Left kidney (tissue), 2 donors: Measurements from ENCODE around the gene MOCS2. TPM values are rescaled to one million over a fixed set of nuclear protein-coding genes. Genes with fewer than 3 reads are reported as not detected.

Source experiments
- DNase-seq: peaks from one replicate; pipeline ENCODE4 v3.0.0-alpha.2; 2013
- polyA plus RNA-seq: library from polyadenylated mRNA; unstranded; fragments of 120-200 nt; gene quantifications from one replicate; pipeline ENCODE4 v1.2.1, GENCODE V29; 2013; ENCODE audit not compliant: insufficient read length

MOCS2 gene
- polyA plus RNA-seq, 1 donor = 77.5 TPM

GRCh38 chr5:53055365-53055764 lies 54.2 kb downstream of the MOCS2 start:
- DNase-seq = no peak

- no peak for DNase-seq
These were observed 56.2 kb downstream of the MOCS2 start for GRCh38 chr5:53053364-53053763.

DNA sequence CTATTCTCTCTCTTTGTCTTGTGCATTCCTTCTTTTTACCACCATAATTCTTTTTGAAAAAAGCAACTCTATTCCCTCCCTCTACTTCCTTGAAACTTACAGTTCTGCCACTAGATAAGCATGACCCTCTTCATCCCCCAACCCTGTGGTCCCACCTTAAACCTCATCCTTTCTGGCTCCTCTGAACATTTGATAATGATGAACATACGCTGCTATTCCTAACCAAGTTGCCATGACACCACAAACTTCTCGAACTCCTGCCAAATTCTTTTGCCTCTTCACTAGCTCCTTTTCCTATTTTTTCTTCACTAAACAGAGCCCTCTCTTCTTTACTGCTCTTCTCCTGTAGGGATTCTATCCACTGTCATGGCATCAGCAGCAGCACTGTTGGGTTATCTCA lies 57.1 kb downstream of the MOCS2 start:
- DNase-seq = no peak

DNA sequence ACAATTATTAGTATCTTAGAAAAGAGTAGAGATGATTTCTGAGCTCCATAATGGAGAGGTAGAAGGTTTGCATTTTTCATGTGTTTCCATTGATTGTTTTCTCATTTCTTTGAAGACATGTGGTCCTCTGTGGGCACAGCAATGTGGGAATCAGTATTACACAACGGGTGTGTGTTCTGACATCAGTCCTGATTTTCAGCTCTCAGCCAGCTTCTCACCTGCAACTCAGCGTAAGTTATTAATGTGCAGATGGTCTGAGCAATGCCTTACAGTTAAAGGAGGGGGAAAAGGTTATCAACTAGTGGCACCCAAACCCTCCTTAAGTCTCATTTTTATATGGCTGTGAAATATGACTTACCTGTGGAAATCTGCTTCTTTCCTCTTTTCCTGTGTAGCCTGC lies 61.3 kb downstream of the MOCS2 start:
- DNase-seq = no peak

Other genes with a start within 250 kb of the MOCS2 start
- gene ITGA2, start 120.4 kb downstream of the MOCS2 start, polyA plus RNA-seq = 32.4 TPM